GM19438 (cell line): ENCODE data around the gene TRPM2.

Experiments
- ATAC-seq: cut with Tn5 transposase; IDR thresholded peaks from one replicate; pipeline ENCODE4 v1.9.1; 2021; ENCODE audit warnings: low read depth; ENCODE audit not compliant: unreplicated experiment

Gene TRPM2

GRCh38 chr21:44455524-44456213 lies 102.2 kb downstream of the TRPM2 start:
- ATAC-seq = no peak

DNA sequence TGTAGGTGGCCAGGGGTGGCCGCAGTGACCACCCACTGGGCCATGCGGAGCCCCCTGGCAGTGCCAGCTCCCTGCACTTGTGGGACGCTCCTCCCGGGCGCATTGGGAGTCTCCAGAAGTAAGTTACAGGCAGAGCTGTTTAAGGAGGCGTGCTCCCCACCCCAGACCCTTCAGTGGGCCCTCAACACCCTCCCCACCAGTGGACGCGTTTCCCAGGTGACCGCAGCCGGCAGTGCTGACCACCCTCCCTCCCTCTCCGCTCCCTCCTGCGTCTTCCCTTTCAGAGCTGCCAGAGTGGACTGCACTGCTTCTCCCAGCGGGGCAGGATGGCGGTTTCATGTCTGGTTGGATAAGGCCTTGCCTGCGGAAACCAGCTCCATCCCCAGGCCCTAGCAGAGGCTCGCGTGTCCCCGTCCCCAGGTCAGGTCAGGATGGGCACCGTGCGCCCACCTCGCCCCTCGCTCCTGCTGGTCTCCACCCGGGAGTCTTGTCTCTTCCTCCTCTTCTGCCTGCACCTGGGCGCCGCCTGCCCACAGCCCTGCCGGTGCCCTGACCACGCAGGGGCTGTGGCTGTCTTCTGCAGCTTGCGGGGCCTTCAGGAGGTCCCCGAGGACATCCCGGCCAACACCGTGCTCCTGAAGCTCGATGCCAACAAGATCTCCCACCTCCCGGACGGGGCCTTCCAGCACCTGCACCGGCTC lies 102.9 kb downstream of the TRPM2 start:
- ATAC-seq = no peak

DNA sequence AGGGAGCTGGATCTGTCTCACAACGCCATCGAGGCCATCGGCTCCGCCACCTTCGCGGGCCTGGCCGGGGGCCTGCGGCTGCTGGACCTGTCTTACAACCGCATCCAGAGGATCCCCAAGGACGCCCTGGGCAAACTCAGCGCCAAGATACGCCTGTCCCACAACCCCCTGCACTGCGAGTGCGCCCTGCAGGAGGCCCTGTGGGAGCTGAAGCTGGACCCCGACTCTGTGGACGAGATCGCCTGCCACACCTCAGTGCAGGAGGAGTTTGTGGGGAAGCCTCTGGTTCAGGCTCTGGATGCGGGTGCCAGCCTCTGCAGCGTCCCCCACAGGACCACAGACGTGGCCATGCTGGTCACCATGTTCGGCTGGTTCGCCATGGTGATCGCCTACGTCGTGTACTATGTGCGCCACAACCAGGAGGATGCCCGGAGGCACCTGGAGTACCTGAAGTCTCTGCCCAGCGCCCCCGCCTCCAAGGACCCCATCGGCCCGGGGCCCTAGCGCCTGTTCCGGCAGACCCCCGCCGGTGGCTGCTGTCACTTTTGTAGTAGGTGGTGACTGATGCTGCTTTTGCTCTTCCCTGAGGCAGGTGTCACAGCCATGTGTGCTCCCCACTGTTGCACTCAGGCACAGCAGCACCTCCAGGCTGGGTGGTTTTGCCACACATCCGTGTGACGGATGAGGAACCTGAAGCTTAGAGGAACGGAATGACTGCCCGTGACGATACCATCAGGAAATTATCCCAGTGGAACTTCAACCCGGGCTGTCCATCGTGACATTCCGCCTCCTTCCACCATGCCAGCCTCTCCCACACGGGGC lies 103.7 kb downstream of the TRPM2 start:
- no peak for ATAC-seq

- ATAC-seq = no peak
These were observed 105.7 kb downstream of the TRPM2 start for GRCh38 chr21:44458971-44459711.

DNA sequence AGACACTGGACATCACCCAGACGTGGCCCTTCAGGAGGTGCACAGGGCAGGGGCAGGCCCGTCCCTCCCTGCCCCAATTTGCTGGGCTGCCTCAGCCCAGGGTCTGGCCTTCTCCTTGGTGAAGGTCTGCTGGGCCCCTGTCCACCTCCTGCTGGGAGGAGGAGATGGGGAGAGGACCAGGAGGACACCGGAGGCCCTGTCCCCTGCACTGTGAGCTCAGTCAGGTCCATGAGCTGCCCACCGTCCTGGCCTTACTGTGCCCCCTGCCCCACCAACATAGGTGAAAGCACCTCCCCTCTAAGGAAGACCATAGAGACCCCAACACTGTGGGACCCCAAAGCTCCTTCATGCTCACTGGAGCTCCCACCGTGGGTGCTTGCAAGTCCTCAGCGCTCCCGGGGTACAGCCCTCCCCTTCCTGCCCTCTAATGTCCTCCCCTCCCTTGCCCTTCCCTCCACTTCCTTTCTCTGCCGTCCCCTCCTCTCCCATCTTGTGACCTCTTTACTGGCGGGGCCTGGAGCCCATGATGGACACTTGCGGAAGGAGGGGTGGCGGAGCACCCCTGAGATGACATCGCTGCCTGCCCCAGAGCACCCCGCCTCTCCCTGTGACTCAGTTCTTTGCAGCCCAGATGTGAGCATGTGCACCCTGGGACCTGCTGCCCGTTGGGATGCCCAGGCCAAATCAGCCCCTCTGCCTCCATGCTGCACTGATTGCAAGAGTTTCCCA lies 106.5 kb downstream of the TRPM2 start:
- no peak for ATAC-seq

DNA sequence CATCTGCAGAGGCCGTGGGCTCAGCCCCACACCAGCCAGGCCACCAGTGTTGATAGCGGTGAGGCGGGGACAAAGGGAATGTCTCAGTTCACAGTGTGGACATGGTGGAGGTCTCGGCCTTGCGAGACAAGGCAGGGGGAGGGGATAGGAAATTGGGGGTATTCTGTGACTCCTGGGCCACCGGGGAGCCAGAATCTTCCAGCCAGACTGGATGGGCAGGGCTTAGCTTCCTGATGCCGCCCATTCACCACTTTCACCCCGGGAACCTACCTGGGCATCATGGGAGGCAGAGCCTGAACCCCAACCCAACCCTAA lies 107.0 kb downstream of the TRPM2 start:
- no peak for ATAC-seq

DNA sequence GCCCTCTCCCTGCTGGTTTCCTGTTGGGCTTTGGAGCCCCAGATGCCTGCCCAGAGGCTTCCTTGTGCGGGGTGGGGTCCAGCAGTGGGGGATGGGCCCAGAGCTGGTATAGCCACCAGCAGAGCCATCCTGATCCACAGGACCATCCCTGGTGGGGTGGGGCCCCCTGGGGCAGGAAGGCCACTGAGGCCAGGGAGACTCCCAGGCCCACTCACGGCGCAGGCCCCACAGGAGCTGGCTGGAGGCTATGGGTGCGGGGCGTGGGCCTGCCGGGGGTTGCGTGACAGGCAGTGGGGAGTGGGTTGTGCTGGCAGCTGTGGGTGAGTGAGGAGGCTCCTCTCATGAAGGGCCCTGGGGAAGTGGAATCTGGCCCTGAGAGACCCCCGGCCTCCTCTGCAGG lies 107.6 kb downstream of the TRPM2 start:
- ATAC-seq = no peak

DNA sequence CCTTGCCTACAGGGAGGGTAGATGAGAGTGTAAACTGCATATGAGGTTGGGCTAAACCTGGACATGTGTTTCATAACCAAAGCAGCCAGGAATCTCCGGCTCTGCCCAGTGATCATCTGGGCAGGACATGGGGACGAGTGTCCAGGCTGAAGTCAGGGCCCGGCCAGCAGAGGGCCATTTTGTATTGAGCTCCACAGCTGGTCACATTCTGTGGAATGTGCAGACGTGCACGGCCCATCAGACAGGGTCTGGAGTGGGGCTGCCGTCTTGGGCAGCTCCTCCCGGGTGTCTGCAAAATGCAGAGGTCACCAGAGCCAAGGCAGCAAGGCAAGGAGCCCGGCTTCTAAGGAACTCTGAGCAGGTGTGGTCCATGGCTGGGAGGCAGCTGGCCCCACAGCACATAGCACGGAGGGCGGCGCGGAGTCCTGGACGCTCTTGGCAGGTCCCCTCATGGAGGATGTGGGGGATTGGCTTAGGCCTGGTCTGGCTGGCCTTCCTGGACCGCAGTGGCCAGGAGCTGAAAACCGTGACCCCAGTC lies 108.1 kb downstream of the TRPM2 start:
- no peak for ATAC-seq

DNA sequence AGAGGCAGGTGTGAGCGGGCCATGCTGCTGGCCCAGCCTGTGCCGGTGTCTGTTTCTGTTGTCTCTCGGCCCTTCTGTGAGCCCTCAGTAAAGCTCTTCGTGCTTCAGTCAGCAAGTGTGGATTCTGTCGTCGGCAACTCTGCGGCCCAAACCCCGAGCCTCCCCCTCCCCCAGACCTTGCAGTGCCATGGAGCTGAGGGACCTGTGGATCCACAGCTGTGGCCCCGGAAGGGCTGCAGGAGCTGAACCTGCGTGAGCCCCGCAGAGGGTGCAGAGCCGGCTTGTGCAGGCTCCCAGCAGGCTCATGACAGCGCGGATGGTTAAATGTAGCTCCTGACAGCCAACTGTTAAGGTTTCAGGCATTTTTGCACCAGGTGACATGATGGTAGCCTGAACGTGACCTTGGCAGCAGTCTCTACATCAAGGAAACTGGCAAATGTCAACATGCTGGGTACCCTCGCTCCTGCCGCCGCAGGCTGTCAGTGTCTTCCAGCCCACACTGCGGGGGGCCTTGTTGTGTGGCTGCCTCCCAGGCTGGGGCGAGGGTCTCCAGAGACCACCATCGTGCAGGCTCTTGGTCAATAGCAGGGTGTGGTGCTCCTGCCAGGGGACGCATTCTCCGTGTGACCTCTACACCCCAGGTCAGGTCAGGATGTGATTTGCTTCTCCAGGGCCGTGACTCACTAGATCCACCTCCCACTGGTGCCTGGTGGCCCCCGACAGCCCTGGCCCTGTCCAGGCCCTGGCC lies 108.8 kb downstream of the TRPM2 start:
- ATAC-seq = no peak

DNA sequence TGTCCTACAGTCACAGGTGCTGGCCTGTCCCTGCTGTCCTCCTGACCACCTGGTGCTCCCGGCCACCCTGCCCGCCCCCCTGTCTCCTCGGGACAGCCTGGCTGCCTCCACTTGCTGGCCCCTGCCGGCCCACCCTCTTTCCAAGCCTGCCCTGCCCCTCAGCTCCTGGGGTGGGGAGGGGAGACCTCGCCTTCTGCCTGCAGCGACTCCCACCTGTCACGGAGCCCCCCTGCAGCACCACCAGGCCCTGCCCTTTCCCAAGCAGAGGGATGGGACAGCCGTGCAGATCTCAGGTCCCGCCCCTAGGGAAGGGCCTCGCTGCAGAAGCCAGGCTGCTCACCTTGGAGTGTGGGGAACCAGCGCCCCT lies 109.4 kb downstream of the TRPM2 start:
- no peak for ATAC-seq

- ATAC-seq = no peak
These were observed 110.3 kb downstream of the TRPM2 start for GRCh38 chr21:44463724-44464123.

DNA sequence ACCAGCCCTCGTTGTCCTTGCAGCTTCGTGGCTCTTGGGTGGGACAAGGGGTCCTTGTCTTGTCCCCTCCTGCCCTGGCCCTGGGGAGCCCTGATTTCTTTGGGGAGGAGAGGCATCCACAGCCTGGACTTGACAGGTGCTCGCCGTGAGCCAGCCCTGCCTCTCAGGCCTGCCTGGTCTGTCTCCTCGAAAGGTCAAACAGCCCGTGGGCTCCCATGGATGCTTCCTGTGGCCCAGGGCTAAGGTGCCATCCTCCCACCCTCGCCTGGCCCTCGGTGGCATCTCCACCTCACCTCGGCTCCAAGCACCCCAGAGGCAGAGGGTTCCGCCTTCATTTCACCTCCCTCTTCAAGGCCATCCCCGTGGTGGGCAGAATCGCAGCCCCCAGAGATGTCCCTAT lies 110.9 kb downstream of the TRPM2 start:
- ATAC-seq = no peak

DNA sequence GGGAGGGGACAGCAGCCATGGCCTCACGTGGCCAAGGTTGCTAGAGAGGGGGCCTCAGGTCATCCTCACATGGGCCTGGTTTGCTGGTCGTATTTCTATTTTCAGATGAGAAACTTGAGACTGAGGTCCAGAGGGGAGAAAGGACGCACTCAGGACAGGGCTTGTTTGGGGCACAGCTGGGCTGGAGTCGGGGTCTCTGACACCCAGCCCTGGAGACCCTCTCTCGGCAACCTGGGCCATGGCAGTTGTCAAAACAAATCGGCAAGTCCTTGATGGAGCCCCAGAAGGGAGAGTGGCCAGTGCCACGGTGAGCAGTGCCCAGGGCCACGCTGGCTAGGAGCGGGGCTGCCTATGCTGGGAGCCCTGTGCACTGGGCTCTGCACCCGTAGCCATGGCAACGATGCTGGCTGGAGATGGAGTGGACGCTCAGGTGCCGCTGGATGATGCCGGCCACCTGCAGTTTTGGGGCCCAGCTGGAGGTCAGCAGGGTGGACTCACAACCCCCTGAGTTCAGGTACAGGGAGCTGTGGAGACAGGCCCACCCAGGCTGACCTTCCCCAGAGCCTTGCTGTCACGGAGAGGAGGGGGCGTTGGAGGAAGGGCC lies 113.0 kb downstream of the TRPM2 start:
- no peak for ATAC-seq

- no peak for ATAC-seq
These were observed 113.8 kb downstream of the TRPM2 start for GRCh38 chr21:44466996-44467858.

- no peak for ATAC-seq
These were observed 114.4 kb downstream of the TRPM2 start for GRCh38 chr21:44467859-44468195.

GRCh38 chr21:44471341-44471740 lies 117.9 kb downstream of the TRPM2 start:
- ATAC-seq = no peak

GRCh38 chr21:44471996-44472395 lies 118.6 kb downstream of the TRPM2 start:
- no peak for ATAC-seq

DNA sequence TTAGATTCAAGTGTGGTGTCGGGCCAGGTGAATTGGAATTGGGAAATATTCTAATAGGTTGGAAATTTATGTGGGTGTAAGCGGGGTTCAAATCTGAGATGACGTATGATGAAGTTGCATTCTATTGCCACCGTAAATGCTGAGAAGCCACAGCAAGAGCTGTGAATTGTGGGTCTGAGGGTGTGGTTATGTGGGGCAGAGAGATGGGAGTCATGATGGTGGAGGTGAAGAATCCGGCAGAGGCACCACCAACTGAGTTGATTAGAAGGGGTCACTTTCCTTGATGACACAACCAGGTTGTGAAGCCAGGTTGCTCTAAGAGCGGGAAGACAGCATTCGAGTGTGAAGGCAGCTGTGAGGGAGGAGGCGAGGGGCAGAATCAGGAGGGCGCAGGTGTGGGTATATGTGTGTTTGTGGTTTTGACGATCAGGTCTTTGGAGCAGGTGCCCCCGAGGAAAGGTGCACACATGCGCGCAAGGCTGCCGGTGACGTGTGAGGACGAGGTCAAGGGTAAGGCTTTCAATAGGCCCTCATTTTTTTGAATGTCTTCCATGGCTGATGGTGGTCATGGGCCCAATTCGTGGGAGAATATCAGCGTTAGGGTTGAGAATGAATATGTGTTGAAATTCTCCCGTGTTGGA lies 120.6 kb downstream of the TRPM2 start:
- no peak for ATAC-seq
